Left kidney (tissue), 2 donors: ENCODE measurements around the gene DPF3. TPM values are rescaled to one million over a fixed set of nuclear protein-coding genes. Genes with fewer than 3 reads are reported as not detected.

Experiments used
- DNase-seq: peaks from one replicate; pipeline ENCODE4 v3.0.0-alpha.2; 2013
- polyA plus RNA-seq: library from polyadenylated mRNA; unstranded; fragments of 120-200 nt; gene quantifications from one replicate; pipeline ENCODE4 v1.2.1, GENCODE V29; 2013; ENCODE audit not compliant: insufficient read length

Gene DPF3
- polyA plus RNA-seq, 1 donor = 5.3 TPM

- no peak for DNase-seq
These were observed 278.3 kb downstream of the DPF3 start for GRCh38 chr14:72615451-72616121.

- DNase-seq = no peak
These were observed 278.9 kb downstream of the DPF3 start for GRCh38 chr14:72614891-72615415.

GRCh38 chr14:72614365-72614764 lies 279.5 kb downstream of the DPF3 start:
- DNase-seq = no peak

- no peak for DNase-seq
These were observed 280.0 kb downstream of the DPF3 start for GRCh38 chr14:72613975-72614319.

GRCh38 chr14:72613231-72613974 lies 280.5 kb downstream of the DPF3 start:
- DNase-seq = no peak

- DNase-seq = no peak
These were observed 281.9 kb downstream of the DPF3 start for GRCh38 chr14:72612041-72612440.

- no peak for DNase-seq
These were observed 282.4 kb downstream of the DPF3 start for GRCh38 chr14:72611506-72611905.

GRCh38 chr14:72610831-72611200 lies 283.1 kb downstream of the DPF3 start:
- no peak for DNase-seq

GRCh38 chr14:72610096-72610830 lies 283.6 kb downstream of the DPF3 start:
- no peak for DNase-seq

GRCh38 chr14:72609205-72609916 lies 284.5 kb downstream of the DPF3 start:
- DNase-seq = no peak

GRCh38 chr14:72608391-72609204 lies 285.3 kb downstream of the DPF3 start:
- no peak for DNase-seq

- no peak for DNase-seq
These were observed 286.3 kb downstream of the DPF3 start for GRCh38 chr14:72607386-72608130.

- DNase-seq = no peak
These were observed 287.0 kb downstream of the DPF3 start for GRCh38 chr14:72606879-72607278.

- DNase-seq = no peak
These were observed 288.0 kb downstream of the DPF3 start for GRCh38 chr14:72605921-72606220.

- no peak for DNase-seq
These were observed 288.6 kb downstream of the DPF3 start for GRCh38 chr14:72605096-72605920.

GRCh38 chr14:72604133-72604532 lies 289.8 kb downstream of the DPF3 start:
- DNase-seq = no peak

- DNase-seq = no peak
These were observed 290.3 kb downstream of the DPF3 start for GRCh38 chr14:72603639-72604038.

- DNase-seq = no peak
These were observed 293.2 kb downstream of the DPF3 start for GRCh38 chr14:72600551-72601330.
